OCI-LY1 (cell line): ENCODE data around the gene PRPS1.

Experiments used
- H2AFZ ChIP-seq: fragments of 200-600 bp; sonication (generic), shearing (Covaris generic); 2 replicates; pipeline ENCODE4 v1.6.0; 2014; ENCODE audit warnings: antibody characterized with exemption, mild to moderate bottlenecking, low read length
- H3F3A ChIP-seq: fragments of 200-600 bp; sonication (generic), shearing (Covaris generic); 2 replicates; pipeline ENCODE4 v1.6.0; 2014; ENCODE audit warnings: mild to moderate bottlenecking, antibody characterized with exemption, low read length, moderate library complexity; ENCODE audit not compliant: insufficient read depth
- H3K27ac ChIP-seq: fragments of 200-600 bp; sonication (generic); 2 replicates; pipeline ENCODE4 v1.5.1; 2014; ENCODE audit warnings: low read length, mixed run types, mild to moderate bottlenecking, low read depth; ENCODE audit not compliant: poor library complexity, severe bottlenecking
- H3K27me3 ChIP-seq: fragments of 200-600 bp; sonication (generic); 2 replicates; pipeline ENCODE4 v1.6.0; 2014; ENCODE audit warnings: antibody characterized with exemption, mild to moderate bottlenecking, low read length, moderate library complexity; ENCODE audit not compliant: insufficient read depth
- H3K36me3 ChIP-seq: fragments of 200-600 bp; sonication (generic); 2 replicates; pipeline ENCODE4 v1.6.1; 2014; ENCODE audit warnings: mild to moderate bottlenecking, antibody characterized with exemption, low read length, moderate library complexity, mixed read lengths; ENCODE audit not compliant: insufficient read depth
- H3K4me1 ChIP-seq: fragments of 200-600 bp; sonication (generic); 2 replicates; pipeline ENCODE4 v1.5.1; 2014; ENCODE audit warnings: mild to moderate bottlenecking, low read length, moderate library complexity; ENCODE audit not compliant: insufficient read depth, severe bottlenecking
- H3K4me2 ChIP-seq: fragments of 200-600 bp; sonication (generic), shearing (Covaris generic); 2 replicates; pipeline ENCODE4 v1.6.1; 2014; ENCODE audit warnings: low read length
- H3K4me3 ChIP-seq: fragments of 200-600 bp; sonication (generic); 2 replicates; pipeline ENCODE4 v1.5.1; 2014; ENCODE audit warnings: low read length, low read depth, mild to moderate bottlenecking, mixed read lengths; ENCODE audit not compliant: poor library complexity, severe bottlenecking
- H3K79me2 ChIP-seq: fragments of 200-600 bp; shearing (Covaris generic); 2 replicates; pipeline ENCODE4 v1.6.1; 2016; ENCODE audit warnings: mixed run types, low read length, mixed read lengths; ENCODE audit not compliant: insufficient read depth
- H3K9ac ChIP-seq: fragments of 200-600 bp; sonication (generic), shearing (Covaris generic); 2 replicates; pipeline ENCODE4 v1.6.1; 2014; ENCODE audit warnings: mild to moderate bottlenecking, low read length, mixed read lengths
- H3K9me2 ChIP-seq: fragments of 200-600 bp; sonication (generic), shearing (Covaris generic); 2 replicates; pipeline ENCODE4 v1.6.1; 2014; ENCODE audit warnings: low read depth, mild to moderate bottlenecking, low read length, mixed read lengths
- H3K9me3 ChIP-seq: fragments of 200-600 bp; shearing (Covaris generic); 2 replicates; pipeline ENCODE4 v1.6.1; 2014; ENCODE audit warnings: low read length, mixed read lengths
- H4K20me1 ChIP-seq: fragments of 200-600 bp; sonication (generic), shearing (Covaris generic); 2 replicates; pipeline ENCODE4 v1.6.0; 2016; ENCODE audit warnings: mild to moderate bottlenecking, low read length; ENCODE audit not compliant: insufficient read depth
- CTCF ChIP-seq: fragments of 200-600 bp; sonication (generic), shearing (Covaris generic); IDR thresholded peaks from 2 replicates; pipeline ENCODE4 v1.5.1; 2017; ENCODE audit warnings: mild to moderate bottlenecking, antibody characterized with exemption, low read length, moderate library complexity, mixed read lengths
- EZH2 ChIP-seq: fragments of 200-600 bp; sonication (generic), shearing (Covaris generic); IDR thresholded peaks from 2 replicates; pipeline ENCODE4 v1.8.0; 2017; ENCODE audit warnings: borderline replicate concordance, mixed run types, mild to moderate bottlenecking, antibody characterized with exemption, low read length, moderate library complexity, mixed read lengths

PRPS1 gene

GRCh38 chrX:107627838-107628661 lies at the start of gene PRPS1:
Gene PRPS1 (plus strand): TSS chrX:107628510. CDS start chrX:107628629, 119 bp downstream.
- Histone ChIP-seq H3K36me3 (peaks cover 10% of the 10 kb centered on the region; the same call in 1 of the 2 replicates), H3K4me1 (peaks cover 16% of the 10 kb centered on the region), H3K9me3 (no peaks in the 10 kb centered on the region), H3K27ac (peak within 1 kb of the TSS; percentile 72), H3K9me2 (no peaks in the 10 kb centered on the region), H3K79me2 (peaks cover 39% of the 10 kb centered on the region), H4K20me1 (no peaks in the 10 kb centered on the region), H3K4me2 (peak within 1 kb of the TSS; percentile 93), H3K27me3 (no peaks in the 10 kb centered on the region), H3F3A (no peaks in the 10 kb centered on the region), H3K4me3 (peak within 1 kb of the TSS; percentile 97), H3K9ac (peak within 1 kb of the TSS; percentile 87), H2AFZ (peak within 1 kb of the TSS; percentile 74)
- TF ChIP-seq CTCF (no peak), EZH2 (no peak)

DNA sequence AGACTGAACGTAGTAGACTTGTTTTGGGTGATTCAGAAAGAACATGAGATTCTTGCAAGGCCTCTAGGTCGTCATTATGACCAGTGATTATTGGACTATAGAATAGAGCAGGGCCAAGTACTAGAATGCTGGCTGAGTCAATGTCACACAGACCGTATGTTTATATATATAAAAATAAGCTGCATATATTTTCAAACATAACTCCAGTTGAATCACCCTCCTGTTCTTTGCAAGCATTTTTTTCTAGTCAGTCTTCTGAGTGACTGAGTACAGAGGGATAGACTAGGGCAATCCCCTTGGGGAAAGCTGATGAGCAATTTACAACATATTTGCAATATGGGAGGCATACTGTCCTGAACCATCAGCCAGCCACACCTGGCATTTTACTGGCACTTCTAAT lies 48.4 kb upstream of the PRPS1 start:
- Histone ChIP-seq H3K9ac (no peak overlapping the region), H3K4me2 (no peak overlapping the region), H3F3A (no peaks in the 10 kb centered on the region)

DNA sequence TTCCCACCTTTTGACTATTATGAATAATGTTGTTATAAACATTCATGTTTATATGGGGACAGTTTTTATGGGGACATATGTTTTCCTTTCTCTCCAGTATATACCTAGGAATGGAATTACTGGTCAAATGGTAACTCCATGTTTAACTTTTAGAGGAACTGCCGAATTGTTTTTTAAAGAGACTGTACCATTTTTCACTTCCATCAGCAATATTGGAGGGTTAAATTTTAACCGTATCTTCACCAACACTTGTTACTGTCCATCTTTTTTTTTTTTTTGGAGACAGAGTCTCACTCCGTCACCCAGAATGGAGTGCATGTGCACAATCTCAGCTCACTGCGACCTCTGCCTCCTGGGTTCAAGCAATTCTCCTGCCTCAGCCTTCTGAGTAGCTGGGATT lies 46.4 kb upstream of the PRPS1 start:
- Histone ChIP-seq H3K79me2 (no peaks in the 10 kb centered on the region), H3K27me3 (no peaks in the 10 kb centered on the region), H3K4me3 (no peak overlapping the region), H3K4me2 (no peak overlapping the region), H4K20me1 (no peaks in the 10 kb centered on the region), H3F3A (no peaks in the 10 kb centered on the region), H3K9me3 (no peaks in the 10 kb centered on the region), H3K9ac (no peak overlapping the region), H3K9me2 (no peaks in the 10 kb centered on the region), H3K36me3 (no peaks in the 10 kb centered on the region), H3K27ac (no peak overlapping the region), H2AFZ (no peak overlapping the region), H3K4me1 (no peaks in the 10 kb centered on the region)
- TF ChIP-seq EZH2 = no peak
- TF ChIP-seq CTCF = no peak

More for the DNA sequence above, 48.4 kb upstream of the PRPS1 start:
- no peaks in the 10 kb centered on the region for H3K9me3 ChIP-seq
- H3K9me2 ChIP-seq = no peaks in the 10 kb centered on the region
- H3K36me3 ChIP-seq = no peaks in the 10 kb centered on the region
- no peak overlapping the region for H3K4me3 ChIP-seq
- H3K27ac ChIP-seq = no peak overlapping the region
- TF ChIP-seq EZH2 (no peak), CTCF (no peak)
- no peaks in the 10 kb centered on the region for H3K27me3 ChIP-seq
- no peak overlapping the region for H2AFZ ChIP-seq
- H3K79me2 ChIP-seq = no peaks in the 10 kb centered on the region
- H4K20me1 ChIP-seq = no peaks in the 10 kb centered on the region
- H3K4me1 ChIP-seq = no peaks in the 10 kb centered on the region
